Retinal pigment epithelial cell (primary cell): ENCODE data around the gene STEAP2.

Source experiments
- DNase-seq: peaks from one replicate; pipeline ENCODE4 v3.0.0-alpha.2; 2010; ENCODE audit warnings: low read depth
- H3K4me3 ChIP-seq: 2 replicates; pipeline ENCODE4 v1.5.1; 2011; ENCODE audit warnings: mild to moderate bottlenecking, low read length, control low read depth, moderate library complexity
- CTCF ChIP-seq: conservative IDR thresholded peaks from 2 replicates; pipeline ENCODE4 v1.5.1; 2011; ENCODE audit warnings: low read depth, low read length, control low read depth, inconsistent platforms

STEAP2 gene

DNA sequence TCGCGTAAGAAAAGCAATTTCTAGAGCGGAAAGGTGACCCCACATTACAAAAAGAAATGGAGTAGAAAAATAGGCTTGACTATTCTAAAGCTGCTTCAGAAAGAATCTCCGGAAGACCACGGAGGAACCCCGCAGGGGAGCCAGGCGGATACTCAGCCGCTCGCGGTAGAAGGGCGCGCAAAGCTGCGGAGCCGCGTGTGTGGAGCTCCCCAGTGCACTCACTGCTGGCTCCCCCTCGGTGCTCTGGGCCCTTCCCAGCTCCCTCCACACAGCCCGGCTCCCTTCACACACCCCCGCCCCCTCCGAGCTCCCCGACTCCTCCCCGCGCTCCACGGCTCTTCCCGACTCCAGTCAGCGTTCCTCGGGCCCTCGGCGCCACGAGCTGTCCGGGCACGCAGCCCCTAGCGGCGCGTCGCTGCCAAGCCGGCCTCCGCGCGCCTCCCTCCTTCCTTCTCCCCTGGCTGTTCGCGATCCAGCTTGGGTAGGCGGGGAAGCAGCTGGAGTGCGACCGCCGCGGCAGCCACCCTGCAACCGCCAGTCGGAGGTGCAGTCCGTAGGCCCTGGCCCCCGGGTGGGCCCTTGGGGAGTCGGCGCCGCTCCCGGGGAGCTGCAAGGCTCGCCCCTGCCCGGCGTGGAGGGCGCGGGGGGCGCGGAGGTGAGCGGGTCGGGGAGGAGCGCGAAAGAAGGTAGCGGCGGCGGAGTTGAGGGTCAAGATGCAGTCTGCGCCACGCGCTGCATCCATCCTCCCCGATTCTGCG, at the start of gene STEAP2:
Gene STEAP2, plus strand, starts transcription at position 350 of the 758 bp plus-strand sequence. CDS start 13,343 bp downstream, outside the sequence.
- peak; percentile 62 for DNase-seq
- H3K4me3 ChIP-seq, result peak within 1 kb of the TSS; percentile 60
- TF ChIP-seq CTCF, result peak; percentile 62

- TF ChIP-seq CTCF, result no peak
- no peak overlapping the region for H3K4me3 ChIP-seq
- DNase-seq, result no peak
Observed at GRCh38 chr7:90163534-90163933, 48.0 kb upstream of the STEAP2 start.

DNA sequence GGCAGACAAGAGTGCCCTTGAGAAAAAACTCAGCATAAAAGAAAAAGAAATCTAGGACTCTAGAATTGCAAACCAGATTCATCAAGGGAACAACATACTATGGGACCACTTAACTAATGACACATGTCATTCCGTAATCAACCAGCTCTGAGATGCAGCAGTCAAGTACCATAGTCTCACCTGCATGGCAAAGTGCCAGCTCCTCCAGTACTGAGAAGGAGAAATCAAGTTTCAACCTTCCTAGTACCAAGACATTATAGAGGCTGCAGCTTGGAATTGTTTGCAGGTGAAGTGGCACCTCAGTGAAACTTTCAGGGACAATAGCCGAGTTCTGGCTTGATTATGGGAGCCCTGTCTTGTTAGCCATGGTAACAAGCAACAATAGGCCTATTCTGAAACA, 45.8 kb upstream of the STEAP2 start:
- TF ChIP-seq CTCF, result no peak

DNA sequence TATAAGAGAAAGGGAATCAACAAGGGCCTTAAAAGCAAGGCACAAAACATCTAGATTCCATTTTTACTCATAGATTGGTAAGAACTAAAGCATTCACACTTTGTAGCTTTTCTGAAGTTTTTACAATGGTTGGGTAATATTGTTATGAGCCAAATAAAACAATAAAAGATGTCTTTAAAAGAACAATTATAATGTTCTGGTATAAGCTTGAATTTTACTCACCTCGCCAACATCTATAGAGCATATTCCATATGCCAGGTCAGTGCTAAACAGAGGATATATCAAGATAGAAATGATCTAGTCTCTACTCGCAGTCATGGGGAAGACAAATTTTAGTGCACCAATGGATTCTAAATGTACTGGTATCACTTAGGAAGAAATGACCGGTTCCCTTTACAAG, 45.4 kb upstream of the STEAP2 start:
- H3K4me3 ChIP-seq, result no peak overlapping the region
- no peak for DNase-seq
- TF ChIP-seq CTCF, result no peak

More for the DNA sequence above, 45.8 kb upstream of the STEAP2 start:
- no peak for DNase-seq
- H3K4me3 ChIP-seq, result no peak overlapping the region

- no peak overlapping the region for H3K4me3 ChIP-seq
- no peak for DNase-seq
- TF ChIP-seq CTCF, result no peak
Observed at GRCh38 chr7:90167361-90167760, 44.2 kb upstream of the STEAP2 start.

- DNase-seq, result no peak
- TF ChIP-seq CTCF, result no peak
- H3K4me3 ChIP-seq, result no peak overlapping the region
Observed at GRCh38 chr7:90169891-90170290, 41.6 kb upstream of the STEAP2 start.

DNA sequence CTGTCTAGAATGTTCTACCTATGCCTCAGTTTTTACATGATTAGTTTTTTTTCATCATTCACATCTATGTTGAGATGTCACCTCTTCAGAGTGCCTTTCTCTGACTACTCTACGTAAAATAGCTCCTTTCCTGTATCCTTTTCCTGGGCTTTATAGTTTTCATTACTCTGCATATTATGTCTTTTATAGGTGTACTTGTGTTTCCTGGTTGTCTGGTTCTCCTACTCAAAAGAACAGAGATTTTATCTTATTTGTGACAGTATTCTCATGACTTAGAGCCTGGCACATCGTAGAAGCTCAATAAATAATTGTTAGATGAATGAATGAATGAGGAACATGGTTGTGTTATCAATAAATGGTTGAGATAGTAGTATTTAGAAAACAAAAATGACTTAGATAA, 39.4 kb upstream of the STEAP2 start:
- H3K4me3 ChIP-seq, result no peak overlapping the region
- no peak for TF ChIP-seq CTCF
- no peak for DNase-seq
